Measurements from ENCODE around the gene ALX1.
"Not testable (repeated sequence)": the region's sequence is repeated elsewhere in the genome, so short reads cannot be mapped to it uniquely, and the experiment has no call there.

Gene ALX1

GRCh38 chr12:85308374-85308773 lies 28.4 kb downstream of the ALX1 start:
- DNase-seq: no peak

GRCh38 chr12:85309125-85309566 lies 29.1 kb downstream of the ALX1 start:
- DNase-seq: no peak

DNA sequence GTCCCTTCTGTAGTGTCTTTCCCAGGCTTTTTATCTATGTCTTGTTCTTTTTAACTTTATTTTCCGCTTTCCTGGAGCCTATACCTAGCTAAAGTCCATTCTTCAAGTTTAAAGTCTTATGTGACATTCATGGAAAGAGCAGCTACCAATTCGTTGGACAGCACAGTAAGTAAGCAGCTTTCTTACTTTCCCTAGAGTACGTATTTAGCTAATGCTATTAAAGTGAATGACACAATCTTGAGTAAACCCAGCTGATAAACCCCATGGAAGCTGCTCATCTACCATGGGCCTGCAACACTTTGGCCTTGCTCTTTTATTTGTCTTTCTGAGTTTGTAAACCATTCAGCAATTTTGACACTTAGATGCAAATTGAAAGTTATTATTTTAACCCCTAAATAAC lies 30.0 kb downstream of the ALX1 start:
- no peak for DNase-seq

DNA sequence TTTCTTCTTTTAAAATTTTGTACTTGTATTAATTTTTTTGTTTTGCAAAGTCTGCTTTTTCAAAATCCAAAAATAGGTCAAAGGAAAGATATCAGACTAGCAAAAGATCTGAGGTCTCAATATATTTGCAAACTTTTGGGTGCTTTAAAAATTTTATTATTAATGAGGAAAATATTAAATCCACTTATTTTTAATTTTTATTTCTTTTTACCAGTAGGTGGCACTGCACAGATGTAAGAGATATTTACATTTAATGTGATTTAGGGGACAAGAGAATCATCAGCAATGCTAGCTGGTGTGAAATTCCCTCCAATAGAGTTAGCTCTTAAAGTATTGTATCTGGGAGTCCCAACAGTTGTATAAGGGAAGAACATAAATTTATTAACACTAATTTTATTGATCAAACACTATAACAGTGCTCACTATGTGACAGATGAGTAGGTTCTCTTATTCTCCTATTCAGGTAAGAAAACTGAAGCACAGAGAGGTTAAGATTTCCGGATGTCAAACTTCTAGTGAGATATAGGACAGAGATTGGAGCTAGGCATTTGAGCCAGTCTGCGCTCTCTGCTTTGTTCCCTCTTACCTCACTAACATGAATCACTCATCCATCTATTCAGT lies 30.5 kb downstream of the ALX1 start:
- DNase-seq: no peak

DNA sequence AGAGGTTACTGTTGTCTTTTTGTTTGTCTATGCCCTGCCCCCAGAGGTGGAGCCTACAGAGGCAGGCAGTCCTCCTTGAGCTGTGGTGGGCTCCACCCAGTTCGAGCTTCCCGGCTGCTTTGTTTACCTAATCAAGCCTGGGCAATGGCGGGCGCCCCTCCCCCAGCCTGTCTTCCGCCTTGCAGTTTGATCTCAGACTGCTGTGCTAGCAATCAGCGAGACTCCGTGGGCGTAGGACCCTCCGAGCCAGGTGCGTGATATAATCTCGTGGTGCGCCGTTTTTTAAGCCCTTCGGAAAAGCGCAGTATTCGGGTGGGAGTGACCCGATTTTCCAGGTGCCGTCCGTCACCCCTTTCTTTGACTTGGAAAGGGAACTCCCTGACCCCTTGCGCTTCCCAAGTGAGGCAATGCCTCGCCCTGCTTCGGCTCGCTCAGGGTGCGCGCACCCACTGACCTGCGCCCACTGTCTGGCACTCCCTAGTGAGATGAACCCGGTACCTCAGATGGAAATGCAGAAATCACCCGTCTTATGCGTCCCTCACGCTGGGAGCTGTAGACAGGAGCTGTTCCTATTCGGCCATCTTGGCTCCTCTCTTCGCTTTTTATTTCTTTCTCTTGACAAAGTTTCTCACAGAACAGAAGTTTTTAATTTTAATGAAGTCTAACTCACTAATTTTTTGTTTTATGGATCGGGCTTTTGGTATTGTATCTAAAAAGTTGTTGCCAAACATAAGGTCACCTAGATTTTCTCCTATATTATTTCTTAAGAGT lies 38.0 kb downstream of the ALX1 start:
- not testable (repeated sequence) for DNase-seq

GRCh38 chr12:85322715-85323114 lies 42.7 kb downstream of the ALX1 start:
- DNase-seq: no peak

DNA sequence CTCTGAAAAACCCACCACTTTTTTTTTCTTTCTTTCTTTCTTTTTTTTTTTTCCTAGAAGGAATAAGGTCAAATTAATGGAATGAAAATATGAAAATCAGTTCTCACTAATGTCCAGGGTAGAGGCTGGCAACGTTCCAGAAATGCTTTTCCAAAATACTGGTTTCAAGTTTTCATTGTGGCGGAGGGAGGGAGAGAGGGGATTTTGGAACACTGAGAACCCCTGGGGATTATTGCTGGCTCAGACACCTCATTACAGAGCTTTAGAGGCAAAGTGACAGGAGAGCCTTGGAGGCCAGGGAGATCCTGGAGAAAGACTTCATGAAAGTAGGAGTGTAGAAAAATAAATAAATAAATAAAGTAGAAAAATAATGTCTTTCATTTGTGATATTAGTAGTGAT lies 45.4 kb downstream of the ALX1 start:
- DNase-seq: no peak

GRCh38 chr12:85329913-85330312 lies 49.9 kb downstream of the ALX1 start:
- no peak for DNase-seq

GRCh38 chr12:85348779-85349178 lies 68.8 kb downstream of the ALX1 start:
- DNase-seq: no peak

DNA sequence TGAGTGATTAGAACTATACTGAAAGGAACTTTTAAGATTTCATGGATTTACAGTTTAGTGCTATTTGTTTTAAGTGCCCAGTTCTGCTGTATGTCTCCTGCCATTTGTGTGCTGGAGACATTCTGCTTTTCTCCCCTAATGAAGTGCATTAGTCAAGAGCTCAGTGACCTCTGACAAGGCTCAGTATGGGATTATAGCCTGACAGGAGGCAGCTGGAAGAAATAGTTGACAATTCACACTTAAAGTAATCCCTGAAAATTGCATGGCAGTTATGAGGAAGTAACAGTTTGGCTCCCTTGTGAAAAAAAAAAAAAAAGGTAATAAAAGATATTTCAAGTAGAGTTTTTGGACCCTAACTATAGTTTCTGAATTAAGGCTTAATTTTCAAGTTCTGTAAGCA lies 70.3 kb downstream of the ALX1 start:
- no peak for DNase-seq
